ENCODE measurements around the gene CD40.

- TF ChIP-seq, protein P1, sequence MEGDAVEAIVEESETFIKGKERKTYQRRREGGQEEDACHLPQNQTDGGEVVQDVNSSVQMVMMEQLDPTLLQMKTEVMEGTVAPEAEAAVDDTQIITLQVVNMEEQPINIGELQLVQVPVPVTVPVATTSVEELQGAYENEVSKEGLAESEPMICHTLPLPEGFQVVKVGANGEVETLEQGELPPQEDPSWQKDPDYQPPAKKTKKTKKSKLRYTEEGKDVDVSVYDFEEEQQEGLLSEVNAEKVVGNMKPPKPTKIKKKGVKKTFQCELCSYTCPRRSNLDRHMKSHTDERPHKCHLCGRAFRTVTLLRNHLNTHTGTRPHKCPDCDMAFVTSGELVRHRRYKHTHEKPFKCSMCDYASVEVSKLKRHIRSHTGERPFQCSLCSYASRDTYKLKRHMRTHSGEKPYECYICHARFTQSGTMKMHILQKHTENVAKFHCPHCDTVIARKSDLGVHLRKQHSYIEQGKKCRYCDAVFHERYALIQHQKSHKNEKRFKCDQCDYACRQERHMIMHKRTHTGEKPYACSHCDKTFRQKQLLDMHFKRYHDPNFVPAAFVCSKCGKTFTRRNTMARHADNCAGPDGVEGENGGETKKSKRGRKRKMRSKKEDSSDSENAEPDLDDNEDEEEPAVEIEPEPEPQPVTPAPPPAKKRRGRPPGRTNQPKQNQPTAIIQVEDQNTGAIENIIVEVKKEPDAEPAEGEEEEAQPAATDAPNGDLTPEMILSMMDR (IDR thresholded peaks at IDR 0.05; ENCODE audit: borderline replicate concordance, extremely low read depth, low read length, poor library complexity, severe bottlenecking): no peak
- no peak for TF ChIP-seq EZH2 (IDR thresholded peaks at IDR 0.05; ENCODE audit: borderline replicate concordance, low read depth, low read length, severe bottlenecking)
Measured at GRCh38 chr20:46083101-46083500, 35.0 kb upstream of the CD40 start.
